Measurements from ENCODE around the gene FTCD.
"Not testable (repeated sequence)": the region's sequence is repeated elsewhere in the genome, so short reads cannot be mapped to it uniquely, and the experiment has no call there.

The FTCD gene

GRCh38 chr21:46187814-46188213 is 32.4 kb upstream of the FTCD start:
- peak; percentile 11 for DNase-seq

DNA sequence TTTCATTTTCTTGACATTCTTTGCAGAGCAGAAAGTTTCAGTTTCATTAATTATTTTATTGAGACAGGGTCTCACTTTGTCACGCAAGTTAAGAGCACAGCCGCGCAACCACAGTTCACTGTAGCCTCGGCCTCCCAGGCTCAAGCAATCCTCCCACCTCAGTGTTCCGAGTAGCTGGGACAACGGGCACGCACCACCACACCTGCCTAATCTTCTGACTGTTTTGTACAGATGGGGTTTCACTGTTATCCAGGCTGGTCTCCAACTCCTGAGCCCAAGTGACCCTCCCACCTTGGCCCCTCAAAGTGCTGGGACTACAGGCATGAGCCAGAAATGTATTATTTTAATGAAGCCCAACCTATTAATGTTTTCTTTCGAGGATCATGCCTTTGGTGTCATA is 31.9 kb upstream of the FTCD start:
- peak; percentile 24 for DNase-seq

GRCh38 chr21:46185716-46186115 is 30.3 kb upstream of the FTCD start:
- DNase-seq, result peak; percentile 38

- peak; percentile 86 for DNase-seq
Observed at GRCh38 chr21:46184625-46185555, 29.5 kb upstream of the FTCD start.

DNA sequence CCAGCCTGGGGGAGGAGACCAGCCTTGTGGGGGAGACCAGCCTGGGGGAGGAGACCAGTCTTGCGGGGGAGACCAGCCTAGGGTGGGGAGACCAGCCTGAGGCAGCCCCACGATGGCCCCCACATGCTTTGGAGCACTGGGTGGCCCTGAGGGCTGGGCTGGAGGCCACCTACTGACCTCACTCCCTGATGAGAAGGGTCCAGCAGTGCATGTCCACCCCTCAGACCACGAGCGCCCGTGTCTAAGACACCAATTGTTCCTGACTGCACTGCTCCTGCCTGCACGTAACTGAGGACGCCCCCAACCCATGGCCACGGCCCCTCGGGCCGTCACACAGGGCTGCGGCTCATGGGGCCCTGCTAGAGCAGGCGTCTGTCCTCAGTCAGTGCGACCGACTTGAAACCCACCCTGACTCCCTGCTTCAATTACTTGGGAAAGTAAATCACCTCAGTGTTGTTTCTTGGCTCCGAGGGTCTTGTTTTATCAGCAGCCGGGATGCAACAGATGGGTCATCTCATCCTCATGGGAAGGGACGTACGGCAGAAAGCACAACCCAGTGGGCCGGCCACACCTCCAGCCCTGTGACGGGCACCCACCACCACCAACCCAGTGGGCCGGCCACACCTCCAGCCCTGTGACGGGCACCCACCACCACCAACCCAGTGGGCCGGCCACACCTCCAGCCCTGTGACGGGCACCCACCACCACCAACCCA is 28.7 kb upstream of the FTCD start, which contains the start of gene SPATC1L:
Gene SPATC1L, minus strand, starts transcription at position 550 of the 715 bp plus-strand sequence. CDS start 1,643 bp downstream, outside the sequence.
- peak; percentile 79 for DNase-seq

DNA sequence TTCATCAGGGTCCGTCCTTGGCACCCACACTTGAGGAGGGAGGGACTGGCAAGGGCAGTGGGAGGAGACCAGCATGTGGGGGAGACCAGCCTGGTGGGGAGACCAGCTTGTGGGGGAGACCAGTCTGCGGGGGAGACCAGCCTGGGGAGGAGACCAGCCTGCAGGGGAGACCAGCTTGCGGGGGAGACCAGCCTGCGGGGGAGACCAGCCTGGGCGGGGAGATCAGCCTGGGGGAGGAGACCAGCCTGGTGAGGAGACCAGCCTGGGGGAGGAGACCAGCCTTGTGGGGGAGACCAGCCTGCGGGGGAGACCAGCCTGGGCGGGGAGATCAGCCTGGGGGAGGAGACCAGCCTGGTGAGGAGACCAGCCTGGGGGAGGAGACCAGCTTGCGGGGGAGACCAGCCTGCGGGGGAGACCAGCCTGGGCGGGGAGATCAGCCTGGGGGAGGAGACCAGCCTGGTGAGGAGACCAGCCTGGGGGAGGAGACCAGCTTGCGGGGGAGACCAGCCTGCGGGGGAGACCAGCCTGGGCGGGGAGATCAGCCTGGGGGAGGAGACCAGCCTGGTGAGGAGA is 28.0 kb upstream of the FTCD start:
- DNase-seq, result not testable (repeated sequence)

DNA sequence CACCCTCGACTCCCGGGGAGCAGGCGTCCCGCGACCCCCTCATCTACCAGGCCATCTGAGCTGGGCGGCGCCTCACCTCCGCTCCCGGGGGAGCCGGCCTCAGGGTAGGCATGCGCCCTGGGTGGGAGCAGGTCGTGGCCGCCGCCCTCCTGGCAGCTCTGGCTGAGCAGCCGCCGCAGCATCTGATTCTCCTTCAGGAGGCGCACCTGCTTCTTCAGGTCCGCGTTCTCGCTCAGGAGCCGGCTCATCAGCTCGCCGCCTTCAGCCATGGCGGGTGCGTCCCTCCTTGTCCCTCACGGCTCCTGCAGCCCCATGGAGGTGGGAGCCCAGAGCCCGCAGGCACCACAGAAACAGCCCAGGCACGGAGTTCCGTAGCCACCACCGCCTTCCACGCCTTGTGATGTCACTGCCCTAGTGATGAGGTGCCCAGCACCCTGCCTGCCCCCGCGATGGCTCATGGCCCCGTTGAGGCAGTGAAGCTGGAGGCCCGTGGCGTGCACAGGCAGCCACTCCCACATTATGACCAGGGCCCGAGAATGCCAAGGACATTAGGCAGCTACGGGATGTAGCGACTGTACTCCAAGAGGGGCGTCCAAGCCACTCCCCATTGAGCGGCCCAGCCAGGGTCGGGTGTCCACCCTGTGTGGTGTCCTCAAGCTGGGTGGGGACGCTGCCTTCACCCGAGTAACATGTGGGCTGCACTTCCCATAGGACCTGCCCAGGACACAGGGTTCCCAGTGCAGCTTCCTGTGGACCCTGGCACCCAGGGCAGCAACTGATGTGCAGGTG is 27.4 kb upstream of the FTCD start:
- no peak for DNase-seq

- no peak for DNase-seq
Observed at GRCh38 chr21:46181953-46182547, 26.7 kb upstream of the FTCD start.

- DNase-seq, result no peak
Observed at GRCh38 chr21:46181436-46181835, 26.1 kb upstream of the FTCD start.

DNA sequence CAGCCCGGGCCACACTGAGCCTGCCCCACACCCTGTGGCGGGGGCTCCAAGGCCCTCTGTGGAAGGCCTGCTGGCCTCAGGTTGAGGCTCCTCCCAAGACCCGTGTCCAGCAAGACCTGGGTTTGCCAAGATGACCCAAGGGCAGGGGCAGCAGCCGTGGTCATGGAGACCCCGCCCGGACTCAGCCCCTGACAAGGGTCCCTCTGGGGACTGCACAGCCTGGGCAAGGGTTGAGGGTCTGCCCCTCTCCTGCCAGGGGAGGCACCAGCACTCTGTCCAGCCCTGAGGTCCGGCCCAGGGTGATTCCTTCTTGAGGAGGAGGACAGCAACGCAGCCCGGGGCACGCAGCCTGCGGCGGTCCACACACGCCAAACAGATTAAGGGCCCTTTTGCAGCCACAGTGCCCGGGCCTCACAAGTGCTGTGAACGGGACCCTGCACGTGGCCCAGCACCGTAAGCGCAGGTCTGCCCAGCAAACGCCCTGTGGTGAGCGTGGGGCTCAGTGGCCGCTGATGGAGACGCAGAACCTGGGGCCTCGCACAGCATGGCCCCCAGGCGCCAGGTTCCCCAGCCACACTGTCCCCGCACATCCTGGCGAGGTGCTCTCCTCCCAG is 25.5 kb upstream of the FTCD start:
- DNase-seq, result no peak

GRCh38 chr21:46180079-46180722 is 24.8 kb upstream of the FTCD start:
- DNase-seq, result no peak

- no peak for DNase-seq
Observed at GRCh38 chr21:46179708-46180078, 24.3 kb upstream of the FTCD start.

DNA sequence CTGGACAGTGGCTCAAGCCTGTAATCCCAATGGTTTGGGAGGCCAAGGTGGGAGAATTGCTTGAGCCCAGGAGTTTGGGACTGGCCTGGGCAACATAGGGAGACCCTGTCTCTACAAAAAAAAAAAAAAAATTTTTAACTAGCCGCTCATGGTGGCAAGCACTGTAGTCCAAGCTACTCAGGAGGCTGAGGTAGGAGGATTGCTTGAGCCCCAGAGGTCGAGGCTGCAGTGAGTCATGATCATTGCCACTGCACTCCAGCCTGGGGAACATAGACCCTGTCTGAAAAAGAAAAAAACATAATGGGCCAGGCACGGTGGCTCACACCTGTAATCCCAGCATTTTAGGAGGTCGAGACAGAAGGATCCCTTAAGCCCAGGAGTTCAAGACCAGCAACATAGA is 23.6 kb upstream of the FTCD start:
- no peak for DNase-seq

DNA sequence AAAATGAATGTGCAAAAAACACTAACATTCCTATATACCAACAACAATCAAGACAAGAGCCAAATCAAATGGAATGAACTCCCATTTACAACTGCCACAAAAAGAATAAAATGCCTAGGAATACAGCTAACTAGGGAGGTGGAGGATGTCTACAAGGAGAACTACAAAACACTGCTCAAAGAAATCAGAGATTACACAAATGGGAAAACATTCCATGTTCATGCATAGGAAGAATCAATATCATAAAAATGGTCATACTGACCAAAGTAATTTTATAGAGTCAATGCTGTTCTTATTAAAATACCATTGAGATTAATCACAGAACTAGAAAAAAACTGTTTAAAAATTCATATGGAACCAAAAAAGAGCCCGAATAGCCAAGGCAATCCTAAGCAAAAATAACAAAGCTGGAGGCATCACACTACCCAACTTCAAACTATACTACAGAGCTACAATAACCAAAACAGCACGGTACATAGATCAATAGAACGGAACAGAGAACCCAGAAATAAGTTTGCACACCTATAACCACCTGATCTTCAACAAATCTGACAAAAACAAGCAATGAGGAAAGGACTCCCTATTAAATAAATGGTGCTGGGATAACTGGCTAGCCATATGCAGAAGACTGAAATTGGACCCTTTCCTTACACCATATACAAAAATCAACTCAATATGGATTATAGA is 21.2 kb upstream of the FTCD start:
- DNase-seq, result not testable (repeated sequence)

DNA sequence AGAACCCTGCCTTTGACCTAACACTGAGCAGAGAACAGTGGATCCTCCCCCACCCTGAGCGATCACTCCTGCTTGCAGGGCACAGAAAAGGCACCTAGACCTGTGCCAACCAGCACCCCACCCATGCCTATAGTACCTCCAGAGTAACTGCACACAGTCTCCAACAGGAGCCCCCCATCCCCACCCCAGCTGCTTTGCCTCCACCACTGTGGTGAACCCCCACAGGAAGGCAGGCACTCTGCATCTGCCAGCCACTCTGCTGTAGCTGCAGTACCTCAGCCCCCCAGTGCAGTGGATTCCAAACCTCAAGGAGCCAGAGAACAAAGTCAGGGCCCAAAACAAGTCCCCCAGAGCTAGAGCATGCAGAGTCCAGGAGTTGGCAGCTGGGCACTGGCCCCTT is 18.2 kb upstream of the FTCD start:
- DNase-seq, result peak; percentile 35

DNA sequence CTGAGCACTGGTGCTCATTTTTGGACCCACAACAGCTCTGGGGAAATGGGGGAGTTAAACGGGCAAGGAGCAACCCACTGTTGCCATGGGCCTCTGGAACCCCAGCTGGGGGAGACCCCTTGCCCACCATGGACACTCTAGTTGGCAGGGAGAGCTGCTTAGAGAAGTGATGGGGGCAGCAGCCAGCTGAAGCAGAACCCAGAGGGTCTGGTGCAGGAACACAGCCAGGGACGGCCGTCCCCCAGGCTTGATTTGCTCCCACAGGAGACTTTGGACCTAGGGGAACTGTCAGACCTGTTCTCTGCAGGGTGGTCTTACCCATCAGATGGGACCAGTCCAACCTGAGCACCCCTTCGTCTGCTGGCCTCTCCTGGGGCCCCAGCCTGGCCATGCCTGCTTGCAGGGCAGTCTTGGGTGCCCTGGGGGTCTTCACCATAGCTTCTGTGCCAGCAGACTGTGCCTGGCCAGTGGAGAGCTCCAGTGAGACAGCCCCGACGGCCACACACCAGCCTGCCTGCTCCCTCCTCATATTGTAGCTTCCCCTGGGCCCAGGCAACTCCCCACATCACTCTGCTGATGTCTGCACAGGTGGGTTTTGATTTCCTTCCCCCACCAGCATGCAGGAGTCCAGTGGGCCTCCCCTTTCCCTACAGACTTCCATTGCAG is 17.6 kb upstream of the FTCD start:
- peak; percentile 40 for DNase-seq

- peak; percentile 24 for DNase-seq
Observed at GRCh38 chr21:46171996-46172862, 16.9 kb upstream of the FTCD start.

DNA sequence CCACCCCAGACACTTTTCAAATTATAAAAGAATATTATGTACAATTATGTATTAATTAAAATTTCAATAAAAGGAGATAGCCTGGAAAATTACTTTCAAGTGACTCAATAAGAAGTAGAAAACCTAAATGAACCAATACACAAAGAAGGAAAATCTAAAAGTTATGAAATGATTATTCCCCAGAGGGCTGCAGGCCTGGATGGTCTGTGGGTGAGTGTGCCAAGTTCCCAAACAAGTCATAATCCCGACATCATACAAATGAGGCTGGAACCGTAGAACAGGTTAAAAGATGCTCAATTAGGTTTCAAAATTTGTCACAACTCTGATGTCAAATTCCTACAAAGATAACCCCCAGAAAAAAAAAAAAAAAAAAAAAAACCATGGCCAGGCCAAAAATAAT is 16.2 kb upstream of the FTCD start:
- DNase-seq, result no peak

Data from activated CD8-positive, alpha-beta memory T cell treated with anti-CD3 and anti-CD28 coated beads for 24 hours (primary cell).